GM21515 (cell line): ENCODE measurements around the gene AGMO.

Experiments
- ATAC-seq: cut with Tn5 transposase; IDR thresholded peaks from one replicate; pipeline ENCODE4 v1.9.1; 2021; ENCODE audit not compliant: unreplicated experiment

Gene AGMO

DNA sequence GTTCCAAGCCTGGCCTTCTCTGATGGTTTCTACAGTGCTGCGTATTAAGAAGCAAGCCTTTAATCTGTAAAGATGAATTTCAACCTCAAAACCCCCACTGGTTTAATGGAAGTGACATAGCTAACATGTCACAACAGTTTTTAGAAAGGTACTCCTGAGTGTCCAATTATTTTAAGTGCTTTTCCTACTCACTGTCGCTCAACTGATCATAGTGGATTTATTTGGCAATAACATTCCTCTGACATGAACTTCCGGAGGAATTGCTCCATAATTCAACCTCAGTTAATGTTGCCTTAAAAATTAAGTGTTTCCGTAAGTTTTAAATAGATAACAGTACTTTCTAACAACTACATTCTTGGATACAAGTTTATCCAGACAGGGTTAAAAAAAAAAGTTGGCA is 57.5 kb downstream of the AGMO start:
- ATAC-seq: no peak

DNA sequence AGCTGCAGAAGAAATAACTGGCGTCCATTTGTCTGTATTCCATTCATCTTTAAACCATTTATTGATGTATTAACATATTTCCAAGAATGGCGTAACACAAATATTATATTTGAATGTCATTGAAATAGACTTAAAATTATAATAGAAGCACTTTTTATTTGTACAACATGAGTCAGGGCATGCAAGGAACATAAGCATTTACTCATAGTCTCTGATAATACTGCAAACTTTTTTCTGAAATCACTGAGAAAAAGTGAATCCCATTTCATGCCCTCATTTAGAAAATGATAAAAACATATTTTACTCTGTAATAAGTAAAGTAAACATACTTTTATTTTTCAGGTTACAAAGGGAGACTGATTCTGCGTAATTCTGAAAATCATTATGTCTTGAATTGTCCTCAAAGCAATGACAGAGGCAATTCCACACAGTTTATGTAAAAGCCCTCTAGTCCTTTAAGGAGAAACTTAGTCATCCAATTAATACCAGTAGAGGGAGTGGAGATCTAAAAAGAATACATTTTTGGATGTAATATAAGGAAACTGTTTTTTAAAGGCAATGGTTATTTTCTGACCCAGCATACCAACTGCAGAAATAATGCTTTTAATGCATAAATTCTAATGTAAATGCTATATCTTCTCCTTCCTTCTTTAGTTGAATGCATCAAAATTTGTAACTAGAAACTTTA is 58.1 kb downstream of the AGMO start:
- no peak for ATAC-seq

DNA sequence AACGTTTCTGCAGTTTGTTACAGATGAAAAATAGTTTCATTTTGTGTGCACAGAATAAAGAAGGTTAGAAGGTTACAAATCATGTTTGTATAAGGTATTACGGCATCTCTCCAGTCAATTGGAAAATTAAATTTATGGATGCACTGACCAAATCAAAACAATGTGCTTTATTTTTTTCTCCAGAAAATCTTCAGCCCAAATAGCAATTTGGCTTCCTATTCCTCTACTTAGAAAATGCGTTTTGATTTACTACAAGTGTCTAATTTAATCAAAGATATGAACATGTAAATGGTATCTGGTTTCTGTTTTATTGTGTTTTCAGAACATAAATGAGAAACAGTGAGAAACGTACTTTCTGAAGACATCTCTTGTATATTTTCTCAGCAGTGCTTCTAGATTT is 63.4 kb downstream of the AGMO start:
- no peak for ATAC-seq

DNA sequence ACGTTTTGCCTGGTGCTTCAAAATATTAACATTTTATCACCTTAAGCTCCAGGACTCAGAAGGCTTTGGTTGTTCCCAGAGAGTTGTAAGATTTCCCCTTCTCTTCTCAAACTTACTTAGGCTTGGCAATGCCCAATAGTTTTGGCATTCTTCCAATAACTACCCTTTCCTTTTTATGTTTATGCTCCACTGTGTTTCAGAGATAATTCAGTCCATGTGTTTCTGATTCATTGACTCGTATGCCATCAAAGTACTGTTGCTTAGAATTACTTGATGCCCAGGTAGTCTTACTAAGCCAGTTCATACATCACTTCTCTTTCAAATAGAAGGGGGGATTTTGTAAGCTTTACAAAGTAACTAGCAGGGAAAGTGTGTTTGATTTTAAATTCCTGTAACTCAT is 66.6 kb downstream of the AGMO start:
- no peak for ATAC-seq

DNA sequence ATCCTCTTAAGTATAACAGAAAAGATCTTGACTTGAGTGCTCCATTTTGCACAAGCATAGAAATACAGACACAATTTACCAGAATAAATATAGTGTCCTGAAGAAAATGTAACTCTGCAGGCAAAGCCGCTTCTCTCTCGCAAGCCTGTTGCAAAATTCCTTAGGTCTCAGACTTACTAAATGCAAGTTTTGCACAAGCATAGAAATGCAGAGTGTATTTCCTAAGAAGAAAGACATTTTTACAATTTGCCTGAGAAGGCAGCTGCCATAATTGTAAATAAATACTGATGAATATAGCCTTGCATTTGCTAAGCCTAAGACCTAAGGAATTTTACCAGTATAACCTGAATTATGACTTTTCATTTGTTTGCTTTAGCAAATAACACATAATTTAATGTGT is 67.1 kb downstream of the AGMO start:
- ATAC-seq: no peak

DNA sequence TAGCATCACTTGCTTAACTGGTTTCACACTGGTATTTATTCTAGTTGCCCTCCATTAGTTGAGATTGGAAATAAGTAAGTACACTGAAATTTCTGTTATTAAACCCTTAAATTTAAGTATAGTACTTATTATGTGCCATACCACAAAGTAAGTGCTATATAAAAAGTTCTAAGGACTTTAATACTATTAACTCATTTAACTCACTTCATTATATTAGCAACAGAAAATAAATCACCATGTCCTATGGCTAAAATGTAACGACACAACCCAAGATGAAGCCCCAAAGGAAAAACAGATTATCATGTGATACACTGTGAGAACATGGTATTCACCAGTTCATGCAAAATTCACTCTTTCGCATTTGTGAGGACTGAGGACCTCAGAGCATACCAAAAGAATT is 70.5 kb downstream of the AGMO start:
- ATAC-seq: no peak

DNA sequence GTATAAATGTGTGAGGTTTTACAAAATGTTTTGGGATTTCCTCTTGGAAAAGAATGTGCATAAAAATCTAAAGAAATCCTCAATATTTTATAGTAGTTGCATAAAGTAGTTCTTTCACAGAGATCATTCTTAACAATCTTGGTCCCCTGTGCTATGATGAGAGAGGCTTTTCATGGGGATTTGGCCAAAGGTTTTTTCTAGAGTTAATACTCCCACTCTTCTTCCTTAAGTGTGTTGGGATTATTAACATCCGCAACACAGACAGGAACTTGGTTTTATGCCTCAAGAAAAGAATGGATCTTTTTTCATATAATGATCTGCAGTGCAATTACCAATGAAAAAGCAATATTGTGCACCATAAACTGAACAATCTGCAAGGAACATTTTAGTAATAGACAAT is 71.5 kb downstream of the AGMO start:
- ATAC-seq: no peak

DNA sequence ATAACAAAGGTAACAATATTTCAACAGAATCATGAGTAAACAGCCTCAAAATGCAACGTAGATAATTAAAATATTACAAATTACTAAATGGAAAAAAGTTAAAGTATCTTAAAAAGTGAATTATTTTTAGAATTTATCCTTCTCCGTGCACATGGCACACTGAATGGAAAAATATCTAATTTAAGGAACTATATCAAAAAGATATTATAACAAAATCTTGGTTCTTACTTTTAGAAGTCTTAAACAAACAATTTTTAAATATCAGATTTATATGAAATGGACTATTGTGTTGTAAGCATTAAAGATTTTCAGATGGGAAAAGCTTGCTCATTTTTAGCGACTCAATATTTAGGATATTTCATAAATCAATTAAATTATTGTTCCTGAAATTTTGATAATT is 72.0 kb downstream of the AGMO start:
- ATAC-seq: no peak

DNA sequence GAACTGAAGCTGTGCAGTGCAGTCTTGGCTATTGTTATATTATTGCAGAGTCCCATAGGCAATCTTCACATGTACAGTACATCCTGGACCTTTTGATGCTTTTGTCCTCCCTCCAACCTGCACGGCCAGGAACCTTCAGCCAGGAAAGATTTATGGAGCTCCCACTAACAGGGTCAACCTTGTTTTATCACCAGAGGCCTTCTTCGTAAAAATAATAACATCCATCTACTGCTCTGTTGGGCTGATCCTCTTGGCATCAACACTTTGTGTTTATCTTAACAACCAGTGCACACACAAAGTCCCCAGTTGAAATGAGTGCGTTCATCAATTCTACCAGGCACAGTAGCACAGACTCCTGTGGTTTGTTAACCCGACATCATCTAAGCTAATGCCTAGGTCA is 72.4 kb downstream of the AGMO start:
- no peak for ATAC-seq

DNA sequence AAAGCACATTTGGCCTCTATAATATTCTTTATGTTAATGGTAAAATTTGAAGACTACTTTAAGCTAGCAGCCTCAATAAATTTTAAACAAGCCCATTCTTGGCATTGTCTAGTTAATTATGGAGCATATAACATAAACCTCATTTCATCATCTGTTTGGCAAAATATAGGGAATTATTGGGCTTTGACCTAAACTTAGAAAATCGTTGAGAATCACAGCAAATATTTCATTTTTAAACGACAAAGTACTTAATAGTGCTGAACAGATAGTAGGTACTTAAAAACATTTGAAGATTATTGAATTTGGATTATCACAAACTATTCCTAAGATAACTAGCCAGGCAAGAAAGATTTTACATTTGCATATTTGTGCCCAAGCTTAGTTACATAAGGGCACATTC is 73.4 kb downstream of the AGMO start:
- ATAC-seq: no peak

DNA sequence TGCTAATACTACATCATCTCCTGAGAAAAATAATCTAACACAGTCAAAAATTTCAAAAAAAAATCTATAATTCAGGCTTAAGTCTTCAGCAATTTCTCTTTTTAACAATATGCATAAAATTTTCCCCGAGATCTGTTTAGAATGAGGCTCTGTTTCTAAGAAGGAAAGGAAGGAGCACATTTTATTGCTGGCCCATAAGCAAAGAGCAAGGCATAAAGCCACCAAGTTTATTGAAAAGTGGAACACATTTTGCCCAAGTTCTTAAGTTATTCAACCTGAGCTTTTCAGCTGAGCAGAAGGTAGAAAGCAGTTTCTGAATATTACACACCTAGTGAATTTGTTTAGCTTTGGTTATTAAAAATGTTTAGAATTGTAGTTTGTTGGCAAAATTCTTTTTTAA is 73.9 kb downstream of the AGMO start:
- ATAC-seq: no peak

DNA sequence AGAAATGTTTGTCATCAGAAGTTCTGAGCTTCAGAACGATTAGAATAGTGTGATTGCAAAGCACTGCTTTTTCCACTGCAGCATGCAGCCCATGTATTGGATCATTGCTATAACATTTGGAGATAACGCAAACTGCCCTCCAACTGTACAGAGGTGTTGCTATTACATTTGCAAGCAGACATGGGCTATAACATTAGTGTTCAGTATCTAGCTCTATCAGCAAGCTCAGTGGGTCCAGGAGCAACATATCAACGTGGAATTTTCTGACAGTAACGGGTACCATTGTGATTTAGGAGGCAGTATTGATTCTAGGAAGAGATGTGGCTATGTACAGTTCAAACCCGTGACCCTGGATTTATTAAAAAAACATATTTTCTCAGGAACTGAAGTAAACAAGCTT is 75.8 kb downstream of the AGMO start:
- no peak for ATAC-seq

DNA sequence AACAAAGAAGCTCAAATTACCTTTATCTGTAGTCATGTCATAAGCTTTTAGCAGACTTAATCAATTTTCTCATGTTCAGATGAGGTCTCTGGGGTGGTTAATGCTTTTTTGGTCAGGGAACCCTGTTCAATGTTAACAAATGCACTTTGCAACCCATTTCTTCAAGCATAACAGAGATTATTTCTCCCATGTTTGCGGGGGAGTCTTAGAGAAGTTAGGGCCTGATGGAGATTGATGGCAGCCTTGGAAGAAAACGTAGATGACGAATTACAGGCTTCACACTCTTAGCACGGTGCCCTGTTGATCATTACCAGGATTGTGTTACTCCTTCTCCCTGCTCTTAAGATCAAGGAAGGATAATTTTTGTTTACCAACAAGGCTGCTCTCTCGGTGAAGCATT is 76.4 kb downstream of the AGMO start:
- ATAC-seq: no peak

DNA sequence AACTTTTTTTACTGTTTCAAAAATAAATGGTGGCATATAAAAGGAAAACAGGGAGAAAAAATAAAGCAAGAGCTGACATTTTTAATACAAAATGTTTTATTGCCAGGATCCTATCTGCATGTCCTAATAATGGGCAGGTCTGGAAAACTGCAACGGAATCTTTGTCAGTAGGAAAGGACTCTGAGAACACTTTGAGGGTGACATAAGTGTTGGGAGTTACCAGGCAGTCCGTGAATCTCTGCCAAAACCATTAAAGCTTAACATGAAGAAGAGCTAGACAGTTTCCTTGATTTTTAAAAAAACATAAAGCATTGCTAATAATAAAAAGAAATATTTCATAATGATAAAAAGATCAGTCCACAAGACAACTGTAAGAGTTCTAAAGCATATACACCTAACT is 80.7 kb downstream of the AGMO start:
- no peak for ATAC-seq

DNA sequence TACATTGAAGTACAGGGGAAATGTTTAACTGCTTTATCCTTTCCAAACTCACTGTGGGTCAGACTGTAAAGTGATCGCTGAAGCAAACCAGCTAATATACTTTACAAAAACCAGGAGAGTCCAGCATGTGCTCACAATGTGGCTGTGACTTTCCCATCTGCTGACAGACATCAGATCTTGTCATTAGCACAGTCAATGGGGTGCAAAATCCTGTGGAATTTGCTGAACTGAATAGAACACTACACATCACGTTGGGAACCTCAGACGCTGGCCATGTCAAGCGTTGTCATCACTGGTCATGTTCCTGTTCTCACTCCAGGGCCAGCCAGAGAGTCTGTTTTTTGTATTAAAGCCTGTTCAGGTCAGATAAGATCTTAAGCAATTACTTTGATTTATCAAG is 83.4 kb downstream of the AGMO start:
- no peak for ATAC-seq

DNA sequence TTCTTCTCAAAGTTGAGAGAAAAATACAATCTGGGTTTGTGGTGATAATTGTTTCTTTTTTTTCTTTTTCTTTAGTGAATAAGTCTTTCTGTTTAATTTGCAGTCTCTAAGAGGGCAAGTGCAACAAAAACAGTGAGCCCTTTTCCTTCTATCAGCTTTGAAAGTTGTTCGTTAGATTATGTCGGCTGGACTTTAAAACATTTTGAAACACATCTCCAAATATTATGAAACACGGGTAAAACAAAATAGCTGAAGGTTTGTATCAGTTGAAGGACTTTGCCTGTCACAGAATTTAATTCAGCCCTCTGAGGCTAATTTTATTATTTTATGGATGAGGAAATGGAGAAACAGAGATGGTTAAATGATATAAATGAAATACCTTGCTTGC is 85.3 kb downstream of the AGMO start:
- no peak for ATAC-seq

DNA sequence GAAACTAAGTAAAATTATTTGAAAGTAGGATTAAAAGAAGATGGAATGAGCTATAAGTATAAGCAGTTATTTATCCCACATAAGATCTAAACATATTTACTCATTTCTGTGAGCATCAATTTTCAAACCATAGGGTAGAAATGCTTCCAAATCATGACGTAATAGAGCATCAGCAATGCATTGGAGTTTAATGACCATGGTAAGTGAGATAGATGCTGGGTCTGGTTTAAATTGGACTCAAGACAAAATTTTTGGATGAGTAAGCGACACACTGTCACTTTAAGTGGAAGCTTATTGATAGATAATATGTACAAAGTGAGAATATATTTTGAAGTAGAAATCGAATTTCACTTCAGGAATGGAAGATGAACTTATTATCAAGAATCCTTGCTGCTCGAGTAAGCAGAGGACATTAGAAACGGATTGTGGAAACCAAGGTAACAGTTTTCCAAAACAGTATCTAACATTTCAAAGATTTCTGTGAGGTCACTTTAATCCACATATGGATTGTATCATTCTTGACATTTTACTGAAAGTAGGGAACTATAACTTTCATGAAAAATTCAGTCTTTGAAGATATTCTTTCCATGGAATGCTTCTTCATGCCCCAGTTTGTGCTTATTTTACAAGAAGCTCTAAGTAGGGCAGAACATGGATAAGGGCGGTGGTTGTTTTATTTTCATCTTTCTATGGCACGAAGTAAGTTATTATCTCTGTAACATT is 85.8 kb downstream of the AGMO start:
- no peak for ATAC-seq

DNA sequence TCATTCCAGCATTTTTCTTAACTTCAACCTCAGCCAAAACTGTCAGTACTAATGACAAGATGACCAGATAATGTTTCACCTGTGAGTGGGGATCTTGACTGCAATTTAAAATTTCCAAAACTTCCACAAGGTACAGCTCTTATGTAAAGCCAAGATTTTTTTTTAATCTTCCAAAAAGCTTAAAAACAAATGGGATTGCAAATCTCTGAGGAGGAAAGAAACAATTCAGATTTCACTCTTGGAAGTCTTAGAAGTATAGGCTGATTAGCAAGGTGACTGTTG is 90.2 kb downstream of the AGMO start:
- no peak for ATAC-seq

DNA sequence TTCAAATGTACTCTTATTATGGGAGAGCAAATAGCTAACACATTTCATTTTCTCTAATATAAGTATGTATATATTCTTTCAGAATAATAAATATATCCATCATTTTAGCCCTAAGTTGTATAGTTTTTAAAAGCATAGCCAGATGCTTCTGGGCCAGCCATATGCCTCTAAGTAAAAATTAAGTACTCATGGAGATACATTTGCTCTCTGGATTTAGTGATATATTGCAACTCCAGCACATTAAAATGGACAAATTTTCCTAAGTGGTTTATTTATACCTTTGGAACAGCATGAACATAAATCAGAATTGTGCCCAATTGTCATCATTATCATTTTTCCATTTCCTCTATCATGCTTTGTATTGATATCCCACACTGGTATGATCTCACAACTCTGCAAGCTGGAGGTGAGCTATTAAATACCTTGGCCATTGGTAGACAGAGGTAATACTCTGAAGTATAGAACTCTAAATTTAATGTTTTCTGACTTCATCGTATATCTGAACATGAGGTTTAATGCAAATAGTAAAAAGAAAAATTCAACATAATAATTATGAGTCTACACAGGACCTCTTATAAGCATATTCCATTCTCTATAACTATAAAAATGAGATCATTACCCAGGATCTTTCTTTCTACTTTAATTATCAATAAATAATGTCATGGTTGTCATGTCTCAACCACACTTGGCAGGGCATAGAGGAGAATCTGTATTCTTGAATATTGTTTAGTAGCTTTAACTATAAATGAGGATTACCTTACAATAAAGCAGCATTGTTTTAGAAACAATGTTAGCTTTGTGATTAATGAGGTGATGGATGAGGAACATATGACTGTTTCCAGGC is 90.8 kb downstream of the AGMO start:
- no peak for ATAC-seq

DNA sequence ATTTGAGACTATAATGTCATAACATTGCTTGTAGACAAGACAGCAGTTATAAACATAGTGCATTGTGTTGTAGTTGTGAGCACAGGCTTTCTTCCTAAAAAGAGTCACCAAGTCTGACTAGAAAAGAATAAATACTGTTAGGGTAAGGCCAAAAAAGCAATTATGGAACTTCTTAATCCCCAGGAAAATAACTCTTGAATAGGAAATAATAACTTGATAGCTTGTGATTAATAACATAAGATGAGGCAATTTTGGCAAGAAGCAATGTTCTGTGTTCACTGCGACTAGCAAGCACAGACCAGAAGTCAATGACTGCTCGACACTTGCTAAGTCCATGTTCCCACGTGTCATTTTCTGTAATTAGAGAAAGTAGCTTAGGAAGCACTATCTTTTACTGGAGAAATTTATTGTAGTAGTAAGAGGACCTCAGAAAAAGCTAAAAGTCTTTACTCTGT is 97.1 kb downstream of the AGMO start:
- no peak for ATAC-seq

DNA sequence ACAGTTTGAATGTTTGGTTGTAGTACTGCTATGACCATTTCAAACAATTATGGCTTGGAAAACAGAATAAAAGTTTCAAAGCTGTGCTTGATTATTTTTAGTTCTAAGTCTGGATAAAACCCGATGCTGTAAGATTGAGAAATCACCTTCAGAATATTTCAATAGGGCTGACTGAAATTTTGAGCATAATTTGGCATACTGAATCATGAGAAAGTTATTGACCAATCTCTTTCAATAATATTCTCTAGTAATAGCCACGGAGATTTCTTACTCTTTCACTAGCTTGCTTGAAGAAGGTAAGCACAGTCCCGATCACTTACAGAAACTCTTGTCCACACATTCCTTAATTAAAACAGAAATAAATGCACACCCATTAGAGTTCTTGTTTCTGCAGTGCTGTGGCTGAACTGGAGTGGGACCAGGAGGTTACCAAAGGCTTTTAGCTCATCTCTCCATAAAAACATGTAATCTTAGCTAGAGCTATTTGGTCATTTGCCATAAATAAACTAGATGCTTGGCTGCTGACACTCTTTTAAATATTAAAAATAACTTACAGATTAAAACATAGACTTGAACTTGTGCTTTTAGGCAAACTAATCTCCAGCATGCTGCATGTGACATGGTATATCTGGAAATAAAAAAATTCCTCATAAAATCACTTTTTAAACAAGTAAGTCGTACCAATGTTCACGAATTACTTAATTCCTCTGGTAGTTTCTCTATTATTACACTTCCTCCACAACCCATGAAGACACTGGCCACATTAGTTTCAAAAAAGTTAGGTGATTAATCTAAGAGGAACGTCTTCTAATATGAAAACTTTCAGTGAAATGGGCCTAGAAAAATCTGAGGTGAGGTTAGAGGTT is 97.8 kb downstream of the AGMO start:
- ATAC-seq: no peak
